Skeletal muscle satellite cell (primary cell): Measurements from ENCODE around the gene NOL3.

ENCODE experiments used
- H3K27me3 ChIP-seq: 2 replicates; pipeline ENCODE4 v1.7.0; 2013; ENCODE audit warnings: low read length; ENCODE audit not compliant: control insufficient read depth, insufficient read depth
- H3K36me3 ChIP-seq: 2 replicates; pipeline ENCODE4 v1.7.0; 2013; ENCODE audit warnings: mild to moderate bottlenecking, control low read depth, low read length; ENCODE audit not compliant: insufficient read depth
- H3K4me1 ChIP-seq: 2 replicates; pipeline ENCODE4 v1.7.0; 2013; ENCODE audit warnings: low read length; ENCODE audit not compliant: control insufficient read depth, insufficient read depth
- H3K4me2 ChIP-seq: 2 replicates; pipeline ENCODE4 v1.7.0; 2013; ENCODE audit warnings: mild to moderate bottlenecking, low read length
- H3K4me3 ChIP-seq: 2 replicates; pipeline ENCODE4 v1.7.0; 2013; ENCODE audit warnings: low read length
- H3K9ac ChIP-seq: 2 replicates; pipeline ENCODE4 v1.7.0; 2013; ENCODE audit warnings: mild to moderate bottlenecking, low read depth, low read length, moderate library complexity
- H3K9me3 ChIP-seq: replicated peaks from 2 replicates; pipeline ENCODE4 v1.7.0; 2013; ENCODE audit warnings: mild to moderate bottlenecking, control low read depth, low read length

NOL3 gene

DNA sequence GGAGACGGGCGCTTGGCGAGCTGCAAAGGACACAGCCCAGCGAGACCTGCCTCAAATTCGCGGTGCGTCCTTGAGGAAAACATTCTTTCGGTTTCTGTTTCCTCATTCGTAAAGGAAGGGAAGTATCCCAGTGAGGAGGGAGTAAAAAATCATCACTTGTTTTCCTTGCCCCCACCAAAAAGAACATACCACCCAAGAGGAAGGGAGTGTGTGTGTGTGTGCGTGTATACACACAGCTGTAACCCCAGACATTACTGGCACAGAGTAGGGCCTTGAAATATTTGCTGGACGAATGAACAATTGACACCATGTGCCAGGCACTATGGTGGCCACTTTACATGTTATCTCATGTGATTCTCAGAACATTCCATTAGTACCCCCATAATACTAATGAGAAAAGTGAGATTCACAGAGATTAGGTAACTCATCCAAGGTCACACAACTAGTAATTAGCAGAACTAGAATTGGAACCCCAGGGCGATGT is 15.4 kb downstream of the NOL3 start:
- Histone ChIP-seq H3K27me3 (no peaks in the 10 kb centered on the region), H3K4me2 (peak overlapping the region; percentile 64), H3K9me3 (no peaks in the 10 kb centered on the region), H3K4me3 (peak overlapping the region; percentile 23), H3K36me3 (peaks cover 3% of the 10 kb centered on the region), H3K9ac (no peak overlapping the region), H3K4me1 (peaks cover 65% of the 10 kb centered on the region)

DNA sequence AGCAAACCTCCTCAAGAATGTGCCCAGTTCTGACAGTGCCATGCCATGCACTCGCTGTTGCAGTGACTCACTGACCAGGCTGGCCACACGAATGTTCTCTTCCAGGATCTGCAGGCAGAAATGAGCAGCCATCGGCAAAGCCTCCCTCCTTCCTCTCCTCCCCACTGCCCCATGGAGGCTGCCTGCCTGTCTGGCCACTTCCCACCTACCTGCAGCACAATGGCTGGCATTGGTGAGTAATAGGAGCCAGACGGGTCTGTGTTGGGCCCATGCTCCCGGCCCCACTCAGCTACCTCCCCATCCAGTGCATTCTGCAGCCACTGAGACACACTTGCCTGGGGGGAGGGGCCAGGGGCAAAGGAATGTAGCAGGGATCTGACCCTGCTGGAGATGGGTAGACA is 16.2 kb downstream of the NOL3 start:
- H3K9me3 ChIP-seq: no peaks in the 10 kb centered on the region
- no peaks in the 10 kb centered on the region for H3K36me3 ChIP-seq
- no peaks in the 10 kb centered on the region for H3K27me3 ChIP-seq
- H3K9ac ChIP-seq: no peak overlapping the region
- H3K4me1 ChIP-seq: peaks cover 61% of the 10 kb centered on the region
- peak overlapping the region; percentile 70 for H3K4me2 ChIP-seq
- no peak overlapping the region for H3K4me3 ChIP-seq

DNA sequence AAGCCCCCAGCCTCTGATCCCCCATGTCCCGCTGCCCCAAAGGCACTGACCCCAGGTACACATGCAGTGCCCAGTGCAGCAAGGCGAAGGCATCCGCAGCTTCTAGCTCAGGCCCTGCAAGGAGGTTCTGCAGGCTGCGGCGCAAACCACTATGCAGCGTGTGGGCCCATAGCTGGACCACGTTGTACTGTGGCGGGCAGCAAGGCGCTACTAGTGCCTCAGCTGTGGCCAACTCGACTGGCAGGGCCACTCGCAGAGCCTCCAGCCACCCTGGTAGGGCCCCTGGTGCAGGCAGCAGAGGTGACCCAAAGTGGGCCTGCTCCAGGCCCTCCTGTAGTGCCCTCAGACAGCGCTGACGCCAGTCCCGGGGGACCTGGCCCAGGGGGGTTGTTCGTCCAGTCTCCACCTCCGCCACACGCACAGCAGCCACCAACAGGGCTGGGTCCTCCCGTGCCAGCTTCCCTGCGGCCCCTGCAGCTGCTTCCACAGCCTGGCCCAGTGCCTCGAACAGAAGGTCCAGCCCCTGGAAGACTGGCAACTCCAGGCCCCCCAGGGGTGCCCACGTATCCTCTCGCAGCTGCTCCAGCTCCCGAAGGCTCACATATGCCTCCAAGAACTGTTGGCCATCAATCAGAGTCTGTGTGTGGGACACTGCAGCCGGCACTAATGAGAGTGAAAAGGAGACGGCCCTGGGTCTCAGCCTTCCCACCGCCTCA is 17.0 kb downstream of the NOL3 start:
- H3K27me3 ChIP-seq: no peaks in the 10 kb centered on the region
- H3K9ac ChIP-seq: no peak overlapping the region
- peak overlapping the region; percentile 70 for H3K4me2 ChIP-seq
- H3K36me3 ChIP-seq: no peaks in the 10 kb centered on the region
- H3K4me1 ChIP-seq: peaks cover 57% of the 10 kb centered on the region
- H3K4me3 ChIP-seq: no peak overlapping the region
- H3K9me3 ChIP-seq: no peaks in the 10 kb centered on the region

DNA sequence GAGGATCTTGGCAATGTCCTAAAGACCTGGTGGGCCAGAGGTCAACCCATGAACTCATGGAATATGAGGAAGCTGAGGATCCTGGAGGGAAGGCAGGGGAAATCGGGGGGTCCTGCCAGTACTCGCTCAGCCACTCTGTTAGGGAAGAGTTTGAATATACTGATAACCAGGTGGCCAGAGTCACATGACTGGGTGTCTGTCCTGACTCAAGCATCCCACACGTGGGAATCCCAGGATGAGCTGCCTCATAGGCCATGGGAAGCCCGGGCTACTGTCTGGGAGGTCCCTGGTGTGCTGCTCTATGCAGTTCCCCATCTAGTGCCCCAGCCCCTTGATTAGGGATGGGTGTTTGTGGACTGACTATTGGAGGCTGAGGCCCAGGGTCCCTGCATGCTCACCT is 18.0 kb downstream of the NOL3 start:
- no peak overlapping the region for H3K4me2 ChIP-seq
- H3K4me3 ChIP-seq: no peak overlapping the region
- H3K4me1 ChIP-seq: peaks cover 54% of the 10 kb centered on the region
- H3K9ac ChIP-seq: no peak overlapping the region
- H3K36me3 ChIP-seq: peaks cover 4% of the 10 kb centered on the region
- H3K9me3 ChIP-seq: no peaks in the 10 kb centered on the region
- no peaks in the 10 kb centered on the region for H3K27me3 ChIP-seq

DNA sequence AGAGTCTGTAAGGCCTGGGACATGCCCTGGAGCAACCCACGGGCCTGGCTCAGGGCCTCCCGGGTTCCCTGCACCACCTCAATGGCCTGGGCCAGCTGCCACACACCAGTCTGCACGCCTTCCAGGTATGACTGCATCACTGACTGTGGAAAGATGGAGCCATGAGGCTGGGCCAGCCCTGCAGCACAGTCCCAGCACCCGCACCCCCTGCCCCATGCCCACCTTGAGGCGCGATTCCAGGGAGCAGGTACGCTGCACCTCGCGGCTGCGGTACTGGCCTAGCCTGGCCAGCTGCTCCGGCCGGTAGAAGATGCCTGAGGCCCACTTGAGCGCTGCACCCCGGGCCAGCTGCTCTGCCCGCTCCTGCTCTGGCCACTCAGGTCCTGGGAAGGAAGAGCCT is 18.5 kb downstream of the NOL3 start:
- Histone ChIP-seq H3K9ac (no peak overlapping the region), H3K4me3 (no peak overlapping the region), H3K36me3 (peaks cover 9% of the 10 kb centered on the region), H3K4me2 (no peak overlapping the region), H3K9me3 (no peaks in the 10 kb centered on the region), H3K4me1 (peaks cover 58% of the 10 kb centered on the region), H3K27me3 (no peaks in the 10 kb centered on the region)

DNA sequence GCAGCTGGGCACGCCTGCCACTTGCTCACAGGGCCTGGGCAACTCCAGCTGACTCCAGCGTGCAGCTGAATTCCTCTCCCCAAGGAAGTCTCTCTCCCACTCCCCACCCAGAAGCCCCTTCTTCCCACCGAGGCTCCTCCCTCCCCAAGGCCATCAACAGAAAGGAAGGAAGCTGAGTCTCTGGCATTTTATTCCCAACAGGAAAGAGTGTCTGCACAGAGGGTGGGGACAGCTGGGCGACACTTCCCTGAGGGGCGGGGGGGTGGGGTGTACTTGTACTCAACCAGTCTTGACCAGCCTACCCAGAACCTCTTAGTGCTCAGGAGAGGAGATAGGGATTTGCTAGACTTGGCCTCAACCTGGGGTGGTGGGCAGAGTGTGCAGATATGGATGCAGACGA is 19.7 kb downstream of the NOL3 start, which contains the start of gene EXOC3L1:
EXOC3L1 (minus strand) TSS at position 96 of the 400 bp plus-strand sequence. CDS start 460 bp downstream, outside the sequence.
- no peaks in the 10 kb centered on the region for H3K9me3 ChIP-seq
- no peak within 1 kb of the TSS for H3K4me2 ChIP-seq
- no peak within 1 kb of the TSS for H3K9ac ChIP-seq
- no peaks in the 10 kb centered on the region for H3K27me3 ChIP-seq
- peaks cover 21% of the 10 kb centered on the region for H3K36me3 ChIP-seq
- no peak within 1 kb of the TSS for H3K4me3 ChIP-seq
- peaks cover 54% of the 10 kb centered on the region for H3K4me1 ChIP-seq

DNA sequence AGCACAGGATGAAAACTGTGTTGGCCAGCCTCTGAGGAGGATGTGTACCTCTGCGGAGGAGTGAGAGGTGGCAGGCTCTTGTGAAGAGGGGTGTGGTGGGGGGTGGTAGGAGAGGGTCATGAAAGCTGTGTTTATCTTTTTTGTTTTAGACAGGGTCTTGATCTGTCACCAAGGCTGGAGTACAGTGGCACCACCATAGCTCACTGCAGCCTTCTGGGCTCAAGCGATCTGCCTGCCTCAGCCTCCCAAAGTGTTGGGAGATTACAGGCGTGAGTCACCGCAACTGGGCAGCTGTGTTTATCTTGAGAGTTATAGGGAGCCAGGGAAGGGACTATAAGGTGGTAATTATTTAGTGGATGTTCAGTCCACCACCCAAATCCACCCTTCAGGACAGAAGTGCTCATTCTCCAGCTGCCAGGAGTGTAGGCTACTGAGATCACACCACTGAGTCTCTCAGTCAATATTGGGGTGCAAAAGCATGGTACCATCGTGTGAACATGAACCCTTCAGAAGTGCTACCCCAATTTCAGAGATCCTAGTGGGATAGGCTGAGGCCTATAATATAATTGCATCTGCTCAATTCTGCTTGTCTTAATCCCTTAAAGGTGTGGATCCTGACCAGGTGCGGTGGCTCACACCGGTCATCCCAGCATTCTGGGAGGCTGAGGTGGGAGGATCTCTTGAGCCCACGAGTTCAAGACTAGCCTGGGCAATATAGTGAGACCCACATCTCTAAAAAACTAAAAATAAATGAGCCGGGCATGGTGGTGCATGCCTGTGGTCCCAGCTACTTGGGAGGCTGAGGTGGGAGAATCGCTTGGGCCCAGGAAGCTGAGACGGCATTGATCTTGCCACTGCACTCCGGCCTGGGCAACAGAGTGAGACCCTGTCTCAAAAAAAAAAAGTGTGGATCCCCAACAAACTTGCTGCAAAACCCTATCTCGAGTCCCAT is 20.4 kb downstream of the NOL3 start:
- Histone ChIP-seq H3K4me3 (no peak overlapping the region), H3K4me2 (no peak overlapping the region), H3K36me3 (peaks cover 28% of the 10 kb centered on the region), H3K9me3 (no peaks in the 10 kb centered on the region), H3K9ac (no peak overlapping the region), H3K4me1 (peaks cover 48% of the 10 kb centered on the region), H3K27me3 (no peaks in the 10 kb centered on the region)

DNA sequence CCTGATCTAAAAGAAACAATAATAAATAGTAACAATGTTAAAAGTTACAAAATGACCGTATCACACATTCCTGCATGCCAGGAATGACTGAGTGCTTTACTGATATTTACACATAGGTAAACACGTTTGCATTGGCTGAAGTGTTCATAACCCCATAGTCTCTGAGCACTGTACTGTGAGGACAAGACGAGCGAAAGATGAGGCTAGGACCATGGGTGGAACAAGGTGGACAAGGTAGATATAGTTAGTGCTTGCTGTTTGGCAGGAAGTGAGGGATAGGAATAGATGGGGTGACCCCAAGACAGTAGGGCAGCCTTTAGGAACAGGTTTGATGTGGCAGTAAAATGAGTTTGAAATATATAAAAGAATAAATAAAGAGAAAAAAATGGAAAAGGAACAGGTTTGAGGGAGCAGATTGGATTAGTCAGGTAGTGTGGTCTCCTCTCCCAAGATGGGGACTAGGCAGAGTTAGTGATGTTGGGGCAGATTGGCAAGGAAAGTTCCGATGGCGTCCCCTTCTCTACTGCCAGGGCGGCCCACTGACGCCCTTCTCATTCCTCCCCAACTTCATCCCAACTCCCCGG is 21.2 kb downstream of the NOL3 start:
- Histone ChIP-seq H3K4me3 (peak overlapping the region; percentile 95), H3K36me3 (peaks cover 36% of the 10 kb centered on the region), H3K9me3 (no peaks in the 10 kb centered on the region), H3K4me2 (peak overlapping the region; percentile 90), H3K27me3 (no peaks in the 10 kb centered on the region), H3K4me1 (peaks cover 41% of the 10 kb centered on the region), H3K9ac (no peak overlapping the region)

DNA sequence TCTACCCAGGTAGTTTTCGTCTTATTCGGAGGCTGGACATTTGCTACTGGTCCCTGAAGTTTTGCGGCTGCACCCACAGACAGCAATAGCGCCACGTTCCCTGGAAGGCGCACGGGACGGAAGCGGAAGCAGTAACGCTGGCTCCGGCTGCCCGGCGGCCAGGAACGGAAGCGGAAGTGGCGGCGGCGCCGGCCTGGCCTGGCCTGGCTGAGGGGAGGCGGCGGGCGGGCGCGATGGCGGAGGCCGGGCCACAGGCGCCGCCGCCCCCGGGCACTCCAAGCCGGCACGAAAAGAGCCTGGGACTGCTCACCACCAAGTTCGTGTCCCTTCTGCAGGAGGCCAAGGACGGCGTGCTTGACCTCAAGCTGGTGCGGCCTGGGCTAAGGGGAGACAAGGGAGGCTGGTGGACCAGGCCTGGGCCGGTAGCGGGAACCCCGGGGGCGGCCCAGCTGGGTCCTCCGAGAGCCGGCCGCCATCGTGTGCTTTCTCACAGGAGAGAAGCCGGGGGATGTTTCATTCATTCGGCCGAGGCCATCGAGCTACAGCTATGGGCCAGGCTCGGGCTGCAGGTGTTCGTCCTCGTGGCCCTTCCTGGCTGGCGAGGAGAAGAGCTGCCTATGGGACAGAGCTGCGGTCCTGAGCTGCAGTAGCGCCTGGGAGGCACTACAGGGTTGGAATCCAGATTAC is 21.8 kb downstream of the NOL3 start, which contains the start of gene E2F4:
E2F4 (plus strand) TSS at position 161 of the 687 bp plus-strand sequence; CDS start at position 234, 73 bp downstream.
- peak within 1 kb of the TSS; percentile 95 for H3K4me3 ChIP-seq
- H3K27me3 ChIP-seq: no peaks in the 10 kb centered on the region
- peak within 1 kb of the TSS; percentile 90 for H3K4me2 ChIP-seq
- H3K9me3 ChIP-seq: no peaks in the 10 kb centered on the region
- H3K4me1 ChIP-seq: peaks cover 34% of the 10 kb centered on the region
- peaks cover 42% of the 10 kb centered on the region for H3K36me3 ChIP-seq
- H3K9ac ChIP-seq: peak within 1 kb of the TSS; percentile 99

DNA sequence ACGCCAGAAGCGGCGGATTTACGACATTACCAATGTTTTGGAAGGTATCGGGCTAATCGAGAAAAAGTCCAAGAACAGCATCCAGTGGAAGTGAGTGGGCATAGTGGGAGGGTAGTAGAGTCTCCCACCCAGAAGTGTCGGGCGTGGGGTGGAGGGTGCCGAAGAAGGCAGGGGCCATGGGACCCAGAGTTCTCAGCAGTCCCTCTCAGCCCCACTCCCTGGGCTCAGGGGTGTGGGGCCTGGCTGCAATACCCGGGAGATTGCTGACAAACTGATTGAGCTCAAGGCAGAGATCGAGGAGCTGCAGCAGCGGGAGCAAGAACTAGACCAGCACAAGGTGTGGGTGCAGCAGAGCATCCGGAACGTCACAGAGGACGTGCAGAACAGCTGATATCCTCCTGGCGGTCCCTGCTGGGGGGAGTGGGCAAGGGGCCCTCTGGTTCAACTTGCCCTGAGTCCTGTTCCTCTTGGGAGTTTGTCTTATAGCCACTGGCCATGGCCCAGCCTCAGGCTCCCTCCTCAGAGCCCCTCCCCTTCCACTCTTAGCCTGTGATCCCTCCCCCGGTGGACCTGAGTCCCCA is 22.5 kb downstream of the NOL3 start:
- Histone ChIP-seq H3K9ac (peak overlapping the region; percentile 99), H3K4me3 (peak overlapping the region; percentile 95), H3K4me1 (peaks cover 28% of the 10 kb centered on the region), H3K27me3 (no peaks in the 10 kb centered on the region), H3K4me2 (peak overlapping the region; percentile 90), H3K36me3 (peaks cover 50% of the 10 kb centered on the region), H3K9me3 (no peaks in the 10 kb centered on the region)
